Gastrocnemius medialis (tissue), 4 donors: ENCODE results near the gene BCL2L13.

Experiments
- POLR2A ChIP-seq, 2 donors: fragments of 450-650 bp; IDR thresholded peaks; one replicate each; pipeline ENCODE4 v1.6.1; 2017; ENCODE audit warnings: antibody characterized with exemption in 2 of 2, mild to moderate bottlenecking in 2 of 2, moderate library complexity in 2 of 2
- TF ChIP-seq, protein P1 (sequence below), 5 experiments: fragments of 450-650 bp in 3 of 5; fragments of 200-600 bp in 2 of 5; sonication (generic) in 2 of 5; IDR thresholded peaks in 4 of 5; conservative IDR thresholded peaks in 1 of 5; 1 replicate in 4 of 5; 2 replicates in 1 of 5; pipeline ENCODE4 v1.5.1; 2016 to 2019; ENCODE audit warnings: antibody characterized with exemption in 5 of 5, mild to moderate bottlenecking in 3 of 5, moderate library complexity in 3 of 5

DNA sequence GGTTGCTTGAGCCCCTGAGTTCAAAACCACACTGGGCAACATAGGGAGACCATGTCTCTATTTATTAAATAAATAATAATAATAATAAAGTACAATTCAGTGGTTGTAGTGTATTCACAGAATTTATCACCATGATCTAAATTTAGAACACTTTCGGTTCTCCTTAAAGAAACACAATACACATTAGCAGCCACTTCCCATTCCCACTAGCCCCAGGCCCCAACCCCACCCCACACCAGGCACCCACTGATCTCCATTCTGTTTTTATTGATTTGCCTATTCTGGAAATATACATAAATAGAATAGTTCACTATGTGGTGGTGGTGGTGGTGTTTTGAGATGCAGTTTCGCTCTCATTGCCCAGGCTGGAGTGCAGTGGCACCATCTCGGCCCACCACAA is 45.7 kb downstream of the BCL2L13 start:
- TF ChIP-seq, protein P1, sequence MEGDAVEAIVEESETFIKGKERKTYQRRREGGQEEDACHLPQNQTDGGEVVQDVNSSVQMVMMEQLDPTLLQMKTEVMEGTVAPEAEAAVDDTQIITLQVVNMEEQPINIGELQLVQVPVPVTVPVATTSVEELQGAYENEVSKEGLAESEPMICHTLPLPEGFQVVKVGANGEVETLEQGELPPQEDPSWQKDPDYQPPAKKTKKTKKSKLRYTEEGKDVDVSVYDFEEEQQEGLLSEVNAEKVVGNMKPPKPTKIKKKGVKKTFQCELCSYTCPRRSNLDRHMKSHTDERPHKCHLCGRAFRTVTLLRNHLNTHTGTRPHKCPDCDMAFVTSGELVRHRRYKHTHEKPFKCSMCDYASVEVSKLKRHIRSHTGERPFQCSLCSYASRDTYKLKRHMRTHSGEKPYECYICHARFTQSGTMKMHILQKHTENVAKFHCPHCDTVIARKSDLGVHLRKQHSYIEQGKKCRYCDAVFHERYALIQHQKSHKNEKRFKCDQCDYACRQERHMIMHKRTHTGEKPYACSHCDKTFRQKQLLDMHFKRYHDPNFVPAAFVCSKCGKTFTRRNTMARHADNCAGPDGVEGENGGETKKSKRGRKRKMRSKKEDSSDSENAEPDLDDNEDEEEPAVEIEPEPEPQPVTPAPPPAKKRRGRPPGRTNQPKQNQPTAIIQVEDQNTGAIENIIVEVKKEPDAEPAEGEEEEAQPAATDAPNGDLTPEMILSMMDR (IDR thresholded peaks at IDR 0.05 in 4 of 5, conservative IDR thresholded peaks at IDR 0.05 in 1 of 5) = no peak
- TF ChIP-seq POLR2A (IDR thresholded peaks at IDR 0.05) = no peak
